Thymus (tissue), 11 donors: ENCODE measurements around the gene MTIF3. TPM values are rescaled to one million over a fixed set of nuclear protein-coding genes. Genes with fewer than 3 reads are reported as not detected.

Experiments
- DNase-seq, 9 donors: peaks; one replicate each; pipeline ENCODE4 v3.0.0-alpha.2; 2013; ENCODE audit warnings: low spot score in 9 of 9, low read depth in 6 of 9, missing footprints in 1 of 9
- H3K27ac ChIP-seq, 2 donors: one replicate each; pipeline ENCODE4 v1.5.1; 2013; ENCODE audit warnings: control low read depth in 1 of 2, low read depth in 1 of 2, low read length in 1 of 2, mild to moderate bottlenecking in 1 of 2, moderate library complexity in 1 of 2
- H3K27me3 ChIP-seq, 2 donors: one replicate each; pipeline ENCODE4 v1.5.1; 2013; ENCODE audit warnings: low read length in 1 of 2; ENCODE audit not compliant: control insufficient read depth in 2 of 2, insufficient read depth in 1 of 2
- H3K36me3 ChIP-seq, 2 donors: one replicate each; pipeline ENCODE4 v1.5.1; 2013; ENCODE audit warnings: low read length in 1 of 2, mild to moderate bottlenecking in 1 of 2, moderate library complexity in 1 of 2; ENCODE audit not compliant: control insufficient read depth in 2 of 2, insufficient read depth in 2 of 2
- H3K4me1 ChIP-seq, 2 donors: one replicate each; pipeline ENCODE4 v1.5.1; 2013; ENCODE audit warnings: low read length in 2 of 2; ENCODE audit not compliant: control insufficient read depth in 2 of 2, insufficient read depth in 2 of 2
- H3K4me3 ChIP-seq, 2 donors: one replicate each; pipeline ENCODE4 v1.5.1; 2013; ENCODE audit warnings: low read length in 2 of 2, control low read depth in 1 of 2, mild to moderate bottlenecking in 1 of 2
- H3K9me3 ChIP-seq, 2 donors: one replicate each; pipeline ENCODE4 v1.5.1; 2013; ENCODE audit warnings: low read length in 1 of 2, mild to moderate bottlenecking in 1 of 2; ENCODE audit not compliant: control insufficient read depth in 2 of 2, insufficient read depth in 1 of 2
- WGBS: extraction: QIAGEN DNeasy Blood & Tissue Kit; methylation state at CpG from one replicate; pipeline ENCODE4 v1.1.7; 2013; 5-methylcytosine and 5-hydroxymethylcytosine counted together
- polyA plus RNA-seq: library from polyadenylated mRNA; stranded (reverse); fragments of 200-250 nt; gene quantifications from one replicate; pipeline ENCODE4 v1.2.3, GENCODE V29; 2013
- total RNA-seq: library from RNA; stranded (reverse); fragments of 120-200 nt; gene quantifications from one replicate; pipeline ENCODE4 v1.2.4, GENCODE V29; 2013
- donor health status: healthy.

The MTIF3 gene
- total and polyA plus RNA-seq, 2 donors = 71.9 to 134 TPM

- Histone ChIP-seq H3K9me3 (no peaks in the 10 kb centered on the region), H3K27me3 (no peaks in the 10 kb centered on the region), H3K4me1 (no peaks in the 10 kb centered on the region), H3K36me3 (no peaks in the 10 kb centered on the region), H3K4me3 (no peak overlapping the region), H3K27ac (no peak overlapping the region)
- no peak for DNase-seq
- WGBS = 86% methylated on average over 5 of the region's 5 CpGs
Observed at GRCh38 chr13:27487776-27488175, 37.4 kb upstream of the MTIF3 start.

GRCh38 chr13:27483421-27483820, 33.1 kb upstream of the MTIF3 start:
- peaks cover 0 to 6% of the 10 kb centered on the region in 2 donors for H3K9me3 ChIP-seq
- no peaks in the 10 kb centered on the region for H3K27me3 ChIP-seq
- no peak for DNase-seq
- H3K4me1 ChIP-seq = no peaks in the 10 kb centered on the region
- no peaks in the 10 kb centered on the region for H3K36me3 ChIP-seq
- no peak overlapping the region for H3K4me3 ChIP-seq
- H3K27ac ChIP-seq = no peak overlapping the region
- 98% methylated on average over 11 of the region's 11 CpGs for WGBS

GRCh38 chr13:27482983-27483382, 32.6 kb upstream of the MTIF3 start:
- no peak overlapping the region for H3K4me3 ChIP-seq
- H3K36me3 ChIP-seq = no peaks in the 10 kb centered on the region
- H3K27me3 ChIP-seq = no peaks in the 10 kb centered on the region
- H3K9me3 ChIP-seq = peaks cover 0 to 6% of the 10 kb centered on the region in 2 donors
- 94% methylated on average over 7 of the region's 7 CpGs for WGBS
- peak in 1 of 9 donors; percentile 39 for DNase-seq
- peaks cover 0 to 3% of the 10 kb centered on the region in 2 donors for H3K4me1 ChIP-seq
- H3K27ac ChIP-seq = no peak overlapping the region

GRCh38 chr13:27481766-27482165, 31.4 kb upstream of the MTIF3 start:
- Histone ChIP-seq H3K4me3 (no peak overlapping the region), H3K27ac (no peak overlapping the region), H3K9me3 (peaks cover 0 to 6% of the 10 kb centered on the region in 2 donors), H3K4me1 (peaks cover 0 to 14% of the 10 kb centered on the region in 2 donors), H3K27me3 (no peaks in the 10 kb centered on the region), H3K36me3 (no peaks in the 10 kb centered on the region)
- DNase-seq = peak in 1 of 9 donors; percentile 20
- 71% methylated on average over 11 of the region's 11 CpGs for WGBS

GRCh38 chr13:27476943-27477703, 26.8 kb upstream of the MTIF3 start:
- DNase-seq = peak in 2 of 9 donors; percentile 27 to 57
- Histone ChIP-seq H3K27me3 (no peaks in the 10 kb centered on the region), H3K27ac (no peak overlapping the region), H3K4me1 (peaks cover 15 to 41% of the 10 kb centered on the region in 2 donors), H3K36me3 (no peaks in the 10 kb centered on the region), H3K4me3 (no peak overlapping the region), H3K9me3 (peaks cover 0 to 6% of the 10 kb centered on the region in 2 donors)
- 63% methylated on average over 10 of the region's 10 CpGs for WGBS

GRCh38 chr13:27474751-27475268, 24.4 kb upstream of the MTIF3 start:
- no peaks in the 10 kb centered on the region for H3K27me3 ChIP-seq
- H3K36me3 ChIP-seq = no peaks in the 10 kb centered on the region
- DNase-seq = no peak
- 97% methylated on average over 13 of the region's 13 CpGs for WGBS
- H3K4me1 ChIP-seq = peaks cover 15 to 45% of the 10 kb centered on the region in 2 donors
- no peaks in the 10 kb centered on the region for H3K9me3 ChIP-seq
- H3K4me3 ChIP-seq = no peak overlapping the region
- no peak overlapping the region for H3K27ac ChIP-seq

- Histone ChIP-seq H3K27me3 (no peaks in the 10 kb centered on the region), H3K4me3 (no peak overlapping the region), H3K27ac (peak overlapping the region in 1 of 2 donors; percentile 75), H3K9me3 (peaks cover 0 to 9% of the 10 kb centered on the region in 2 donors), H3K4me1 (peaks cover 15 to 41% of the 10 kb centered on the region in 2 donors), H3K36me3 (no peaks in the 10 kb centered on the region)
- peak in 5 of 9 donors; percentile 44 to 80 (median 62) for DNase-seq
- 8% methylated on average over 3 of the region's 3 CpGs for WGBS
Observed at GRCh38 chr13:27472941-27473340, 22.6 kb upstream of the MTIF3 start.

- DNase-seq = no peak
- WGBS = 96% methylated on average over 2 of the region's 2 CpGs
Observed at GRCh38 chr13:27472441-27472840, 22.1 kb upstream of the MTIF3 start.

GRCh38 chr13:27470075-27470820, 19.9 kb upstream of the MTIF3 start:
- DNase-seq = no peak
- WGBS = 91% methylated on average over 5 of the region's 5 CpGs
- no peak overlapping the region for H3K4me3 ChIP-seq

More at GRCh38 chr13:27472441-27472840, 22.1 kb upstream of the MTIF3 start:
- Histone ChIP-seq H3K27me3 (no peaks in the 10 kb centered on the region), H3K4me3 (no peak overlapping the region), H3K27ac (peak overlapping the region in 1 of 2 donors; percentile 75), H3K4me1 (peaks cover 15 to 38% of the 10 kb centered on the region in 2 donors), H3K36me3 (no peaks in the 10 kb centered on the region), H3K9me3 (peaks cover 0 to 9% of the 10 kb centered on the region in 2 donors)

More at GRCh38 chr13:27470075-27470820, 19.9 kb upstream of the MTIF3 start:
- Histone ChIP-seq H3K9me3 (peaks cover 0 to 9% of the 10 kb centered on the region in 2 donors), H3K27me3 (no peaks in the 10 kb centered on the region), H3K36me3 (no peaks in the 10 kb centered on the region), H3K4me1 (peaks cover 17 to 28% of the 10 kb centered on the region in 2 donors), H3K27ac (no peak overlapping the region)
